SKM-1 (cell line): ENCODE measurements around the gene EDC3.
A peak's percentile ranks its signal among the peaks of the same experiment; 100 is the strongest.
"Not testable (repeated sequence)": the region's sequence is repeated elsewhere in the genome, so short reads cannot be mapped to it uniquely, and the experiment has no call there.

Experiments used
- DNase-seq: peaks from one replicate; lab custom pipeline; 2025; ENCODE audit not compliant: unreplicated experiment; lab: John Stamatoyannopoulos, UW

The EDC3 gene

DNA sequence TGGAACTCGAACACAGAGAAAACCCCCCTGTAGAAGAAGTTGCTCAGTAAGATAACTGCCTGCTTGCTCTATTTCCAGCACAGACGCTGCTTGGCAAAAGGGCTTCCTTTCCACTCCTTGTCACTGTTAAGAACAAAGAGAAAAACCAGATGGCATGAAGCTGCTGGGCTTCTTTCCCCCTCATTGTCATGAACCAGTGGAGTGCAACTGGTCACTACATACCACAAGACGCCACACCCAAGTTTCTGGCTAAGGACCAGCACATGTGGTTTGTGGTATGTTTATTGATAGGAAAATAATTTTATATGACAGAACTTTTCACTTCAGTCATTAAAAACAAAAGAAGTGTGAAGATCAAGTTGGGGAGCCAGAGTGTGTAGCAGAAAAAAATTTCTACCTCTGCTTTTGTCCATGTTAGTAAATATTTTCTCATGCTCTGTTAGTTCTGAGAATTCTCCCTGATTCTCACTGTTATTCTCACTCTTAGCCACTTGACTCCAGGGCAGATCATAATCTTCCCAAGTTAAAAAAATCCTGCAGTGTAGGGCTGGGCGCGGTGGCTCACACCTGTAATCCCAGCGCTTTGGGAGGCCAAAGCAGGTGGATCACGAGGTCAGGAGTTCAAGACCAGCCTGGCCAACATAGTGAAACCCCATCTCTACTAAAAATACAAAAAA, 42.3 kb downstream of the EDC3 start:
- no peak for DNase-seq

DNA sequence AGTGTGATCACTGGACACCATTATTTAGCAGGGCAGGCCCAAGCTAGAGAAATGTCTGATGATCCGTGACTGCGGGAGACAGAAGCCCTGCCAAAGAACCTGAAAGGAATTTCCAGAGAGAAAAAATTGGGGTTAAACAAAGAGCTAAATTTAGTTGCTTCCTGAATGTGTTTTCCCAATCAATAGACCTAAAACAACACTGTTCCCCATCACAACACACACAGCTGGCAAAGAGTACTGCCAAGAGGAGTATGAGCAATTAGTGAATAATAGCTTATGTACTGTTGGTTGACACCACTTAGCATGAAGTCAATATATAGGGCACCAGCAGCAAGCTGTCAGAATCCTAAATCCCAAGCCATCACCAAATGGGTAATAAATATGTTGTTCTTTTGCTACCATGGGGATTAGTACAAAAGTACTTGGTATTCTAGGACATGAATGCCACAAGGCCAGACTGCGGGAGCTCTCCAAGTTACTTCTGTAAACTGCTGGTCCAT, 44.5 kb downstream of the EDC3 start:
- no peak for DNase-seq

DNA sequence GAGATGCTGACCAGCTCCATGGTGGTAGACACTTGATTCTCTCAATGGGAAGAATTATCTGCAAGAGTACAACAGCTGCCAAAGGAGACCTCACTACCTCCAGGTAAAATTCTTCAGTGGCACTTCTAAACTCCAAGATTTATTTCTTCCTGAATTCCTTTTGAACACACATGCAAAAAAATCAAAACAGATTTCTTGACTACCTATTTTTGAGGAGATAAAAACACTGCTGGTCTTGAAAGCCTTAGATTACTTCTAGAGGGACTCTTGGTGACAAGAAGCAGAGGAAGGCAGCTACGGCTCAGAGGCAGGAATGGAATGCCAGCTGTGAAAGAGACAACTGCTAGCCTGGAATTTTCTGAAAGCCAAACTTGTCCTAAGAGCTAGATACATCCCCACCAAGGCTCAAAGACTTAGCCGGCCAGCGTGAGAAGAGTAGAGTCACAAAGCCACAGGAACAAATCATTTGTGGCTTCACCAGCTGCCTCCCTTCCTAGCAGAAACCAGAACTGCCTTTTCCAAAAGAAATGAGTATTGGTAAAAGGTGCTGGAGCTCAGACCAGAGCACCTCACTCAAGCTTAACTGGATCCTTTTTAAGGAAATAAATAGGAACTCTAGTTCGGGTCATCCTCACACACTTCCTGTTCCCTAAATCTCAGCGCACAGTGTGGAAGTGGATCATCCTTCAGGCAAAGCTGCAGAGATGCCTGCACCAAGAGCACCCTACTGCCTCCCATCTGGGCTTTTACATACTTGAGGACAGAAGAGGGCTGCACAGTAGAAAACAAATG, 47.6 kb downstream of the EDC3 start:
- no peak for DNase-seq

DNA sequence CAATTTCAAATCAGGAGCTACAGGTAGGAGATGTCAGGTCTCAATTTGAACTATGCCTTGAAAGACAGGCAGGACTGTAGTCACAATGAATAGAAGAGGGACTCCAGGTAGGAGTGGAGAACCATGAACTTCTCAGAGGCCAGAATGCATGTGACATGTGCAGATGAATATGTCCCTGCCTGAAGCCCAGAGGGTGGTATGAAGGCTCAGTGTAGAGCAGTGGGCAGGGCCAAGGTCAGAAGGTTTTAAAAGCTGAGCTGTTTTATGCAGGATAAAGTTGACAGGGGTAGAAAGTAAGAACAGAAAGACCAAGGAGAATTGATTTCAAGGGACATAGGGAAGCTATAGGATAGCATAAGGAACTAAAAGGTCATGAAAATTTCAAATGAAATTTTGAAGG, 49.3 kb downstream of the EDC3 start:
- no peak for DNase-seq

DNA sequence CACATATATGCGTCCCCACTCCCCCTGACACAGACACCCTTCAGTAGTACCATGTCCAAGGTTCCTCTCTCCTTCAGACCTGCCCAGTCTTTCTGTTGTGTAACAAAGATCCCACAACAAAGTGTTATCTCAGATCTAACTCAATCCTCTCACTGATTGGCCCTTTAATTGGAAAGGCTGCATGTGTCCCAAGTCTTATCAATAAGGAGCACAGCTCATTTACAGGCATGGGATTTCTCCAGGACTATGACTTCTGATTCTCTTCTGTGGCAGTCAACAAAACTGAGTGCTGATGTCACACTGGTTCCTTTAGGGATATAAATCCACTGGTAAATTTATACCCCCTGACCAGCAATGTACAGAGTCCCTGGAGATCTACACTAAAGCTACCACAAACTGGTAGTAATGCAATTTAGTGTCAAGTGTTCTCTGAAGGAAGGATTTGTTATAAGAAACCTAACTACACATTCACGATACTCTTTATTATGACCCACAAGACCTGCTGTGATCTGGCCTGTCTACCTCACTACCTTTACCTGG, 52.1 kb downstream of the EDC3 start:
- DNase-seq: no peak

DNA sequence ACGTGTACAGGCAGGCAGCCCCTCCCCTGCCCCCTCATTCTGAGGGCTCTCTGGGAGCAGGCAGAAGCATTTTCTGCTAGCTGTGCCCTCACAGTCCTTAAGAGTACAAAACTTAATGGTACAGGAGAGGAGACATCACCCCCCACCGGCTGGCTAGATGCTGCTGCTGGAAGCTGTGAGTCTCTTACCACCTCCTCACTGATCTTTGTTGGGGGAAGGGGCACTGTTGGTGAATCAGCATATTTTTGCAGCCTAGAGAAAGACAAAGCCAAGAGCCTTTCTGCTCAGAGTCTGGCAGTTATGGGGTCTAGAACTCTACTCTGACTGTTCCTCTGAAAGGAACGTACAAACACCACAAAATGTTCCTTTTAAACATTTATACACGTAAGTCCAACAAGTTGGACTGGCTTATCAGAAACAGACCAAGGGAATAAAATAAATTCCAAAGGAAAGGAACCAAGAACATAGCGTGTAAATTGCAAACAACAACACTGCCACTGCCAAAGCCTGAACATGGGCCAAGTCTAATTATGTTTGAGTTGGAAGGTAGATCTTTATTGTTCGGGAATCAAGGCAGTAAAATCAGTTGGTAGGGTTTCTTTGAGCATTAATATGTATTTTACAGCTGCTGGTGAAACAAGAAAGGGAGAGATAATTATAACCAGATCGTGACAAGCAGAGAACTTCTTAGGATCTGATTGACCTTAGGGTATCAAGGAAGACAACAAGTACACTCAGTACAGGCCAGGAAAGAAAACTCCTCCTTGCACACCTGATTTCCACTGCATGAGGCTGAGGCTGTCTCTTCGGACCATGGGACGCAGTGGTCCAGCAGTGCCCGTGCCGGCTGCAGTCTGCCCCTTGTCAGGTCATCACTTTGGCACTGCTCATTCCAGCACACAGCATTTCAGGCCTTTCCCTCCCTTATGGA, 52.8 kb downstream of the EDC3 start:
- no peak for DNase-seq

DNA sequence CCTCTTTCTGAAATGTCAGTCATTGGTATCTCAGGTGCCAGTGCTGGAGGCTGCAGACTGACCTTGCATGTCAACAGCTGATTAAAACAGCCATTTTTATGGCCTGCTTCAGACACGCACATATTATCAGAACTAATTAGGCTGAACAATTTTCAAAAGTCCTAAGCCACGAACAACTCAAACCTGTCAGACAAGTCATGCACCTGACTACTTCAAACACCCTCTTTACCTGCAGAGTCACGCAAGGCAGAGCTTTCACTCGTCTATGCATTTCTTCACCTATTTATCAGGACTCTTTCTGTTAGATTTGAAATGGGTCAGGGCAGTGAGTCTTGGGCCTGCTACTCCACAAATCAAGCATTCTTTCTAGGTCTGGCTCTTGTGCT, 53.5 kb downstream of the EDC3 start:
- DNase-seq: no peak

DNA sequence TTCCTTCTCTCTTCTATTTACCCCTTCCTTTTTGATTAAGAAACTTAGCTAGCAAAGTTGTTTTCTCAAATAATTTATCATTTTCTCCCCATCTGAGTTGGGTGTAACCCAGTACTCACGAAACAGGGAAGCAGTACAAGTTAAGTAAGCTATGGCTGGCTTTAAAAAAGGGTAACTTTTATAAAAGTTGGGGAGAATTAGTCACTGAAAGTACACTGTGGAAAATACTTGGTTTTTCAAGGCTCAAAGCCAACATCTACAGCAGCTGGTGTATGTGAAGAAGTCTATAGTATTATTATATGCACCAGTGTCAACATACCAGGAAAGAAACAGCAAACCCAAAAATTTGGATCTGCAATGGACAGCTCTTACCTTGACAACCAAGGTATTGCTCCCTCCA, 54.7 kb downstream of the EDC3 start:
- DNase-seq: no peak

DNA sequence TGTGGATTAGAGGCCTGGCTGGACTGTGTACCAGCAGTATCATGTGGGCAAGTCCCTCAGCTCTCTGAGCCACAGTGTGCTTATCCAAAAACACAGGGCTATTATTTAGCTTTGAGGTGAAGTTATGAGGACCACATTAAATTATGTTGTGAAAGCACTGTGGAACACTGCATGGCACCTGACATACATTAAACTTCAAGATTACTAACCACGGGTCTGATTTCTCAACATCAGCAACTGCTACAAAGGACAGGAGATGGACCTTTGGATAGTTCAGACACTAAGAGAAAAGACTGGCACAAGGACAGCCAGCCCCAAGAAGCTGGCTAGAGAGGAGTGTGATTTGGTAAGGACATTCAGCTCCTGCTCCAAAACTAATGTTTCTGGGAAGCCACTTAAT, 58.8 kb downstream of the EDC3 start:
- no peak for DNase-seq

DNA sequence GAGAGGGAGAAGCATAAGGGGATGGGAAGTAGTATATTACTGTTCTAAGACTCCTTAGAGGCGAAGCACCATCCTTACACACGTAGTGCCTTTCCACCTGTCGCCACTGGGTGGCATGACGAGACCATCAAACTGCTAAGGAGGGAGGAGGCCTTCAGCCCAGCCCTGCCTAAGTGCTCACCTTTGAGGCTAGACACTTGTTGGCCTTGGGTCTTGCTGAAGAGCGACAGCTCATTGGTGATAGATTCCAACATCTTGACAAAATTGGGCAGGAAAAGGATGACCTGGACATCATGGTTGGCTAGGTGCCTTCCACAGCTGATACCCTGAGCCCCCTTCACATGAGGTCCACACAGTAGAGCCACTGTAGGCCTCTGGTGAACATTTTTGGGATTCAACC, 60.6 kb downstream of the EDC3 start:
- DNase-seq: peak; percentile 63

DNA sequence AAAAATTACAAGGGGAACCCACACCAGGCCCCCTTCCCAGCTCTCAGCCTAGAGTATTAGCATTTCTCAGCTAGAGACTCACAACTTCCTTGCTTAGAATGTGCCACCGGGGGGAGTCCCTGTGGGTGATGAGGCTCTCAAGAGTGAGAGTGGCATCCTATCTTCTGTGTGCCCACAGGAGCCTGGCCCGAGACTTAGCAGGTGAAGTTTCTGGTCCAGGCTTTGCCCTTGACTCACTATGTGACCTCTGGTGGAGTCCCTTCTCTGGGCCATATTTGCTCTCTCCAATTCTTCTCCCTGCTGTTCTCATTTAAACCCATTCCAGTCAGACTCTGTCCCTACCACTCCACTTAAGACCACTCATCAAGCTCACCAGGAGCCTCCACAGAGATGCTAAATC, 62.0 kb downstream of the EDC3 start:
- DNase-seq: no peak

DNA sequence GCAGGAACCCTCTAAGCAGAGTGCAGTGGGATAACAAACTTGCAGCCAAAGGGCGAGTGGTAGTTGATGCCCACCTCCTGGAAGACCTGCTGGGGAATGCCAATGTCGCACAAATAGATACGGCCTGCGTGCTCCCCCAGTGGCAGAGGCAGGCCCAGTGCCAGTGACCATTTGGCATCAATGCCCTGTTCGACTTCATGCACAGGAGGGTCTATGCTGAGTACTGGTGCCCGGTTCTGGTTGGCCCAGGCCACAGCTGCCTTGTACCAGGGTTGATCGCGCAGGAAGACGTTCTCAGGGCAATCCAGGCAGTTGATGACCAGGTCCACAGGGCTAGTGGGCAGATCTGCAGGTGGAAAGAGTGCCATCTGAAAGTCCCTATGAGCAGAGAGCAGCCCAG, 63.2 kb downstream of the EDC3 start:
- DNase-seq: no peak

DNA sequence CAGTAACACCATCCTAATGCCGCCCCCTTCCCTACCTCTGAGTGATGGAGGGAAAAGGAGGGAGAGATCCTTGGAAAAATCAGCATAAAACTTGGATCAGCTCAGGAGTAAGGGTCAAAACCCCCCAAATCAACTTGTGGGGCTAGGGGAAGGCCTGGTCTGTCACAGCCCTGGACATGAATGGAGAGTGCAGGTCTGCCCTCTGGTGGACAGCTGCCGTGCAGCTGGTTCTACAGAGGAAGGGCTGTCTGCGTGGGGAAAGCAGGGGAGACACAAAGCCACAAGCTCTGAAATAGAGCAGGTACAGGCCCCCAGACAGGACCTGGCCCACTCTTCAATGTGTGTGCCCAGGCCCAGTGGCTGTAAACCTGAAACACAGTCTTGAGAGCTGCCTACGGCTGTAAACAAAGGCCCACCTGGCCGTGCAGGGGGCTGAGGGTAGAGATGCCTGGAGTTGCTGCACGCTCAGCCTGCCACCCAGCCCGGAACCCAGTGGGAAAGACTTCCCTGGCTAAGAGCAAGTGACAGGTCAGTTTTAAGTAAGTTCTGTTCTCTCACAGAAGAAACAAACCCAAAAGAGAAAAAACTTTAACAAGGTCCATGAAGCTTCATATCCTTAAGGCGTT, 63.8 kb downstream of the EDC3 start:
- DNase-seq: peak; percentile 9

DNA sequence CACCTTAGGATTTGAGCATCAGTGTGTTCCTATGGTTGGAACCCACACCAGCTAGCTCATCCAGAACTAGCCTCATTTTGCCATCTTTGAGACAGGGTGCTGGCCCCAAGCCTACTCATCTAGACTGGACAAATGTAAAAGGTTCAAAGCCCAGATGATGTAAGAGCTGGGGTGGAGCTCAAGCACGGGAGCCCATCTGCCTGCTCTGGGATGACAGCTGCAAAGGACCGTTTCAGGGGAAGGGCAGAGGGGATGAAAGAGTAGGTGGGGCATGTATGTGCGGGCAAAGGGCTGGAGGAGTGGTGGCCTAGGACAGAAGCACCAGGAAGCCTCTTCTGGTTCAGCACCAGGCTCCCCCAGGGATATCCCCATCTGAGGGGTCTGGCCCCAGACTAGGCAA, 64.4 kb downstream of the EDC3 start:
- DNase-seq: no peak

DNA sequence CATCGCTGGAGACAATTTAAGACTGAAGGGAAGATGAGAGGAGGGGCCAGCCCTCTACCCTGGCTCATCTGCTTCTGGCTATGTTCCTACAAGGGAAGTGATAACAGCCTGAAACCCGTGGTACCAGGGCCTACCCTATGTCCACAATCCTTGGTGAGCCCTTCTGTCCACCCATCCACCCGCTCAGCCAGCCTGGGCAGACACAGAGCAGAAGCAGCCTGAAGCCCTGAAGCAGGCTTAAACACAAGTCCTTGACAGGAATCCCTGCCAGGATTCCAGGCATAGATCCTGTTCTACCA, 64.8 kb downstream of the EDC3 start:
- DNase-seq: no peak

DNA sequence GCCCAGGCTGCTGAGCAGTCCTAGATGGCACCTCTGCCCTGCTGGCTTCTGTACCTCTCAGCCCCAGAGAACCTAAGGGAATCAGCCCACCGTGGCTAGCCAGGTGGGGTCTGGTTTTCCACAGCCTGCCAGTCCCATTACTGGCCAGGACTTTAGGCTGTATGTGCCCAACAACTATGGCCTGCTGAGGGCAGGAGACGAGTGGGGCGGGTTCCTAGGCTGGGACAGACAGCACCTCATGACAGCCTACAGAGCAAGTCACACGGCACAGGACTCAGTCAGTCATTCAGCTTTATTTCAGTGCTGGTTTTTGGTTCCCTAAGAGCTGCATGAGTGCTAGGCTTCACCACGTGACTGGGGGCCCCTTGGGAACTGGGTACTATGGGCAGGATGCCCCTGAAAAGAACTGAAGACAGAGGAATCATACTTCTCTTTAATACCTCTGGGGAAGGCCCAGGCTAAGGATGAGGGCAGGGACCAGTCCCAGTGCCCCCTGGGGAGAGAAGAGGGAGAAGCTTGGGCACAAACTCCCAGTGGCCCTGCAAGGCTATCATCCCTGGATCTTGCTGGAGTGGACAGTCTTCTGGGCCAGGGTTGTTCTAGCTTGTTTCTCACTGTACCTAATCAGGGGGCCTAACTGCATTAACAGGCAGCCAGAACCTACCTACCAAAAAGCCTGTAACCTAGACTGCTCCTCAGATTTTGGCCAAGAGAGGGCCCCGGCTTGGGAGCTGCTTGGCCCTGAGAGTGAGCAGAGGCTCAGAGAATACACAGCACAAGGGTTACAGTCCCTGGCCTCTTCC, 65.3 kb downstream of the EDC3 start:
- DNase-seq: no peak

DNA sequence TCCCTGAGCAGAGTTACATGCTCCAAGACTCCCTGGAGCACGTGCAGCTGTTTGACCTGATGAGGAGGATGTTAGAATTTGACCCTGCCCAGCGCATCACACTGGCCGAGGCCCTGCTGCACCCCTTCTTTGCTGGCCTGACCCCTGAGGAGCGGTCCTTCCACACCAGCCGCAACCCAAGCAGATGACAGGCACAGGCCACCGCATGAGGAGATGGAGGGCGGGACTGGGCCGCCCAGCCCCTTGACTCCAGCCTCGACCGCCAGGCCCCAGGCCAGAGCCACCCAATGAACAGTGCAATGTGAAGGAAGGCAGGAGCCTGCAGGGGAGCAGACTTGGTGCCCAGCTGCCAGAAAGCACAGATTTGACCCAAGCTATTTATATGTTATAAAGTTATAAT, 66.1 kb downstream of the EDC3 start:
- not testable (repeated sequence) for DNase-seq

DNA sequence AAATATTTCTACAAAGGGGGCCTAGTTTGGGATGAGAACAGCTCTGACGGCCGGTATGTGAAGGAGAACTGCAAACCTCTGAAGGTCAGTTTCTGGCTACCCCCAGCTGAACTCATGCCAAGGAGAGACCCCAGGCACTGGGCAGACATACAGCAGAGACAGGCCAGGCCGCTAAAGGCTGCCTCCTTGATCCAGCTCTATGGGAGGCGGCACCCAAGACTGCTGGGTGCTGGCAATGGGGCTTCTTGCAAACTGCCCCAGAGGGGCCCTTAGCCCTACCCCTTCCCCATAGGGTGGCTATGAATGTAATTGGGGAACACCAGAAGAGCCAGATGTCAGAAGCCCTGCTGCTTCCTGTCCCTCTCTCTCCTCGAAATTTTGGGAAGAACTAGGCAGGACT, 66.9 kb downstream of the EDC3 start:
- no peak for DNase-seq

DNA sequence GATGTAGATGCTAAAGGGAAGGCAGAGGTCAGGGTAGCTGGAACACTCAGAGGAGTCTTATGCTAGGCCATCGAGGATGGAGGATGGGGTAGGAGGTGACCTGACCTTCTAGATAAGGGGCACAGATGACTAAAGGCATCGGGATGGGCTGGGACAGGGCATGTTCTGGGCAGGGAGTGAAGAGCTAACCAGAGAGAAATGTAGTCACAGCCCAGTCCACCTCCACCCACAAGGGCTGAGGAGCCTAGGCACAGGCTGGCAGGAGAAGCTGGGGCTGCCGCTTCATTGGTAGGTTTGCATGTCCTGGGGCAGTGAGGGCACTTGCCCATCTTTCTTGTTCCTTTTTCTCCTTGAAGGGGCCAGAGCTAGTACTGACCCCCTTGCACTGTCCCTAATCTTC, 67.6 kb downstream of the EDC3 start:
- DNase-seq: no peak

DNA sequence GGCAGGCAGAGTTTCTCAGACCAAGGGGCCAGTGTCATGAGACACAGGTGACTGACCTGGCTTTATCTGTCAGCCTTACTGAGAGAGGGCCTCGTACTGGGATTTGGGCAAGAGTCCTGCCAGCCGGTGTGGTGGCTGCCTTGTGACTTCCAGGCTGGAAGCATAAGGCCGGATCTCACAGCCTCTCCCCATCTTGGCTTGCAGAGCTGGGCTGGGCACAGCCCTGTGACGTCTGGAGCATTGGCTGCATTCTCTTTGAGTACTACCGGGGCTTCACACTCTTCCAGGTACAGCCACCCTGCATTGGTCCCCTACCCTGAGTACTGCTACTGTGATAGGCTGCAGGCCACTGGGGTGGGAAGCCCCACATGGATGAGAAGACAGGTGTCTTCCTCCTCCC, 68.1 kb downstream of the EDC3 start:
- DNase-seq: no peak
